GM18873 (cell line): Measurements from ENCODE around the gene ABCC2.
"Not testable (repeated sequence)": the region's sequence is repeated elsewhere in the genome, so short reads cannot be mapped to it uniquely, and the experiment has no call there.

ENCODE experiments used
- ATAC-seq: cut with Tn5 transposase; IDR thresholded peaks from one replicate; pipeline ENCODE4 v1.9.1; 2021; ENCODE audit warnings: mild to moderate bottlenecking, moderate library complexity, moderate number of reproducible peaks; ENCODE audit not compliant: unreplicated experiment, low FRiP score

The ABCC2 gene

DNA sequence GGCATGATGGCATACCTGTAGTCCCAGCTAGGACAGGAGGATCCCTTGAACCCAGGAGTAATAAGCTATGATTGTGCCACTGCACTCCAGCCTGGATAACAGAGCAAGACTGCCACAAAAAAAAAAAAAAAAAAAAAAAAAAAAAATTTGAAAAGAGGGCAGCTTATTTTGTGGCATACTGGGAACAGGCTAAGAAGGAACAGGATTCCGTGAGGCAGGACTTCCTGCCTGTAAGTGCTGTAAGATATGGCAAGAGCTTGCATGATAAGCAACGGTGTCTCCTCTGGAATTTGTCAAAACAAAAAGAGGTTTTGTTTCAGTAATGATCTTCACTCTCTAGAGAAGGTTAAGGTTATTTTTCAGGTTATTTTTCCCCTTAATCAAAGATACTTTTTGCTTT, 101.1 kb downstream of the ABCC2 start:
- no peak for ATAC-seq

DNA sequence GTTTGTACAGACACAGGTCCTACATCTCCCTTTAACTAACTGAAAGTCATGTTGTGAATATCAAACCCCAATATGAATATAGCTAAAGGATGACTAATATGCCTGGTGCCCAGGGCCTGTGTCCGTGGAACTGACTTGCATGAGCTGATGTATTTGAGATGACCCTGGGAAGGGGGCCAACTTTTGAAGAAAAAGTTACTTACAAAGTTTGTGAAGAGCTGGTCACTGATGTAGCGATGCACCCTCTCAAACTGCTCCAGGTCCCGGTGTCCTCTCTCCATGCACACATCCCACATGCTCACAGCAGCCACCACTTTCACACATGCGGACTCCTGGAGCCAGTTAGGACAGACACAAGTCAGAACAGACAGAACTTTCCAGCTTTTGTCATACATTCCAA, 106.2 kb downstream of the ABCC2 start:
- ATAC-seq = no peak

DNA sequence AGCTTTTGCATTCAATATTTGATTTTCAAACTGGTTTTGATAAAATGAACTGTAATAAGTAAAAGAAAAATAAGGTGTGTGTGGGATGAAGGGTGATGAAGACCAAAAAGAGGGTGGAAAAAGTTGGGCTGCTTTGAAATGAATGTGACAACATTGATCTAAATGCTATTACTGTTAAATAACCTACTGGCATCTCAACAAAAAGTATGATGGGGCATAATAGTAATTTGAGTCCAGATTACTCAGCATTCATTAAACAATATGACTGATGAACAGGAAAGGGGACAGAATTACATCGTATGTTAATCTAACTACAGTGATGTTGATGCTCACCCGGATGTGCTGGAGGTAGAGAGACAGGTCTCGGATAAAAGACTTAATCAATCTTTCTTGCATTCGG, 112.2 kb downstream of the ABCC2 start:
- ATAC-seq = no peak

DNA sequence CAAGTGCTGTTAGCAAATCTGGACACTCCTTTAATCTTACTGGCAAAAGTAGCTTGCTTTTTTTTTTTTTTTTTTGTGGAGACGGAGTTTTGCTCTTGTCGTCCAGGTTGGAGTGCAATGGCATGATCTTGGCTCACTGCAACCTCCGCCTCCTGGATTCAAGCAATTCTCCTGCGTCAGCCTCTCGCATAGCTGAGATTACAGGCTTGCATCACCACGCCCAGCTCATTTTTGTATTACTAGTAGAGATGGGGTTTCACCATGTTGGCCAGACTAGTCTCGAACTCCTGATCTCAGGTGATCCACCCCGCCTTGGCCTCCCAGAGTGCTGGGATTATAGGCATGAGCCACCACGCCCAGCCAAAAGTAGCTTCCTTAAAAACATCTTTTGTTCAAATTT, 112.6 kb downstream of the ABCC2 start:
- ATAC-seq = not testable (repeated sequence)

DNA sequence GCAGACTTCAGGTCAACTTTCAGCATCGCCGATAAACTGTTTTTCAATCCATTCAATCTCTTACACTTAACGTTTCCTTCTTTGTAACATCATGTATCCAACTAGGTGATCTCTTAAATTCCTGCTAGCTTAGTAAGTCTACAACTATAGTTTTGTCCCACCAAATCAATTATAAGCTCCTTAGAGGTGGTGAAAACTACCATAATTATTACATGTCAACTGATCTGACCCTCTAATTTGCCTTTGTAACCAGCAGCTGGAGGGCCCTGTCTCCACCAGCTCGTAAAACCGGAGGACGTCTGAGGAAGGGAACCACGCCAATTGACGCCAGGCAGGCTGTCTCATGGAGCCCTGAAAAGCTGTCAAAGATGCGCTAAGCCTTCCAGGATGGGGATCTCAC, 113.4 kb downstream of the ABCC2 start:
- no peak for ATAC-seq
